Endothelial cell of hepatic sinusoid (primary cell): ENCODE results near the gene ALAD.
"Not testable (repeated sequence)": the region's sequence is repeated elsewhere in the genome, so short reads cannot be mapped to it uniquely, and the experiment has no call there.

Source experiments
- in situ Hi-C: cut with HindIII; loops from 2 replicates; pipeline ENCODE4 v1.10.0; 2017; ENCODE audit warnings: low sequenced_read_pairs

ALAD gene

DNA sequence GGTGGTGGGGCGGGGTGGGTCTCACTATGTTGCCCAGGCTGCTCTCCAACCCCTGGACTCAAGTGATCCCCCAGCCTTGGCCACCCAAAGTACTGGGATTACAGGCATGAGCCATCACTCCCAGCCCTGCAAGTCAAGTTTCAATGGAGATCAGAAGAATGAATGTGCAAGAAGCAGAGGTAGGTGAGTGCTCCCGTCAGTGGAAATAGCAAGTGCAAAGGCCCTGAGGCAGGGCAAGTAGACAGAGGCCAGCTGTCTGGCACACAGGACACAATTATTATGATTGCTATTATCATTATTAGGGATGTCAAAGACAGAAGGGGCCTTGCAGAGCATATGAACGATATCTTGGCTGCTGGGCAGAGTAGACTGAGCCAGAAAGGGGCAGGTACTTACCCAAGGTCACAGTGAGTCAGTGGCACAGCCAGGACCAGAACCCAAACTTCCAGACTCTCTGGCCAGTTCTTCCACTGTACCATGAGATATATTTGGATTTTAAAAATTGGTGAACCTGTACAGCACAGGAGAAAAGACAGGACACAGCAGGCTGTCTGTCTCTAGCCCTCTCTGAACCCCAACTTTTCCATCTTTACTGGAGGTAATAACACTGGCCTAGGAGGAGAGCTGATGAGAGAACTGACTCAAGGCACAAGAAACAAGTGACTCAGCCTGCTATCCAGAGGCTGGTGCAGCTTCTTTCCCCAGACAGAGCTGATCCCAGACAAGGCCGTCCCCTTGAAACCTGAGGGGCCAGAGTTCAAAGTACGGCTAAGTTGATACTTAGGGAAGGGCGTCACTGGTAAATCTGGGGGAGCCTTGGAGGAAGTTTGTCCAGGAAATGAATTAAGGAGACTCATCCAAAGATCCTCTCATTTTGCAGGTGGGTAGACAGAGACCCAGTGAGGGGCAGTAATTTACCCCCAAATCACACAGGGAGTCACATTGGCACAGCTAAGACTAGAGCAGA, 25.7 kb downstream of the ALAD start:
- in situ Hi-C loops, result no loop called here

DNA sequence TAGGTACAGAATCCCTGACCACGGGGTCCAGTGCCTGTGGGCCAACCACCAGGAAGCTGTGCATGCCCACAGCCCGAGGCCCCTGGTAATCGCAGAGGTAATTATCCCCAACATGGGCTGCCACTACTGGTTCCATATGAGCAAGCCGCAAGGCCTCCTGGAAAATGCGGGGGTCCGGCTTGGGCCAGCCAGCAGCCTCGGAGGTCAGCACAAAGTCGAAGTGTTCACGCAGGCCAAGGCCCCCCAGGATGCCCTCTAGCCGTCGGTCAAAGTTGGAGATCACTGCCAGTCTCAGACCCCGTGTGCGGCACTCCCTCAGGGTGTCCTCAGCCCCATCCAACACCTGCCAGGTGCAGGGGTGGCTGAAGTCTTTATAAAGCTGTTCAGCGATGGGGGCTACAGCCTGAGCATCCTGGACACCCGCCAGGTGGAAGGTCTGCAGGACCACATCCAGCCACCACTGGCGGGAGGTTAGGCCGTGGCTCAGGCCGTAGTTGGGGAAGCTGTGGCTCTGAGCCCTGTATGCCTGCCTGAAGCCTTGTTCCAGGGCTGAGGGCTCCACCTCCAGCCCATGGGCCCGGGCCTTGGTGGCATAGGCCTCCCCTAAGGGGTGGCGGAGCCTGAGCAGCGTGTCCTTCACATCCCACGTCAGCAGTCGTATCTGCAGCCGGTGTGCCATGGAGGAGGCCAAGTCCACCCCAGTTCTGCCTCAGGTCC, 27.2 kb downstream of the ALAD start:
- in situ Hi-C loops, result no loop called here

DNA sequence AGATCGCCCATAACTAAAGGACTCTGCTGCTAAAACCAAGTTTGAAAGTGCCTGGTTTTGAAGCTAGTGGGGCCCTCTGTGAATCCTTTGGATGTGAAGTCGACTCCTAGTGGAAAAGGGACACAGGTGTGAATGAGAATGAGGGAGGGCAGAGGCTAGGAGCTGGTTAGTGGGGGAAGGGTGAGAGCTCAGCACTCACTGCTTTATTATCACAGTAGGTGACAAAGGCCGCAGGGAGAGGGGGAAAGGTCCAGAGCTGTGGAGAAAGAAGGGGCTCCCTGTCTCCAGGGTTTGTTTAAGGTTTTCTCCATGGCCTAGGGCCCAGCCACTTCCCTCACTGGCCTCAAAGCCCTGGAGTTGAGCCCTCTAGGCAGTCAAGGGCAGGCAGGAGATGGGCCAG, 27.8 kb downstream of the ALAD start:
- in situ Hi-C loops, result no loop called here

DNA sequence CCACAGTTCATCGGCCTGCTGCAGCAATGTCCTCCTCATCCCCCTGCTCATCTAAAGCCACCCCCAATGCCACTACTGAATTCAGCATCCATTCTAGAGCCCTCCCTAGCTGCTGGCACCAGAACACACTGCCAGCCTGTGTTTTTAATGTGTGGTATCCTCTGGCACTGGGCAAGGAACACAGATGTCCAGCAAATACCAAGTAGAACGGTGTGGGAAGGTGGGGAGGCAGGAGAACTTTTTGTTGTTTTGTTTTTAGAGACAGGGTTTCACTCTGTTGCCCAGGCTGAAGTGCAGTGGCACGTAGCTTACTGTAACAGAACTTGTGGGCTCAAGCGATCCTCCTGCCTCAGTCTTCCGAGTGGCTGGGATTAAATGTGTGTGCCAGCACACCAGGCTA, 29.0 kb downstream of the ALAD start:
- in situ Hi-C loops, result no loop called here

DNA sequence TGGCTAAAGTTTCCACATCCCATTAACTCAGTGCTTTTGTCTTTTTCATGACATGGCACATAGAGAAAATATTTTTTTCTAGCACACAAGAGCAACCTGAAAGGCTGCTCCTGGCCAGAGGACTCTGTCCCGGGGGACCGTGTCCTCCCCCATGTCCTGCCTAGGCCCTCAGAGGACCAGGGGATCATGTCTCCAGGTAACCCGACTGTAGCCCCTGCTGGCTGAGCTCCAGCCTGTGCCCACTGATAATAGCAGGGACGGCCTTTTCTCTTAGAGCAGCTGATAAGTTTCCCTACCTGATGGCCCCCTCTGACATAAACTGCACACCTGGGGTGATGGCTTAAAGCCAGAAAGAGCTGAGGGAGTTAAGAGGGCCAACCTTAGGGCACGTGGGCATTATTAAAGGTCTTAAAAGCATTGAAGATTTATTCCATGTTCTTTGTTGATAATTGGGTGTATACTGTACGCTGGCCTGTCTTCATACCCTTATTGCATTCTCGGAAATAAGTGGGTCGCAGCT, 30.2 kb downstream of the ALAD start:
- in situ Hi-C loops, result no loop called here

DNA sequence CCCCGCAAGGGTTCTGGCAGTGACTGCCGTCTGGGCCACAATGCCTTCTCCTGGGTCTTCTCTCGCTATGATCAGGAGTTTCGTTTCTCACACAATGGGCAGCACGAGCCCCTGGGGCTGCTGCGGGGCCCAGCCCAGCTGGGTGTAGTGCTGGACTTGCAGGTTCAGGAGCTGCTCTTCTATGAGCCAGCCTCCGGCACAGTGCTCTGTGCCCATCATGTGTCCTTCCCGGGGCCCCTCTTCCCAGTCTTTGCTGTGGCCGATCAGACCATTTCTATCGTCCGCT, 31.3 kb downstream of the ALAD start:
- in situ Hi-C loops, result no loop called here

DNA sequence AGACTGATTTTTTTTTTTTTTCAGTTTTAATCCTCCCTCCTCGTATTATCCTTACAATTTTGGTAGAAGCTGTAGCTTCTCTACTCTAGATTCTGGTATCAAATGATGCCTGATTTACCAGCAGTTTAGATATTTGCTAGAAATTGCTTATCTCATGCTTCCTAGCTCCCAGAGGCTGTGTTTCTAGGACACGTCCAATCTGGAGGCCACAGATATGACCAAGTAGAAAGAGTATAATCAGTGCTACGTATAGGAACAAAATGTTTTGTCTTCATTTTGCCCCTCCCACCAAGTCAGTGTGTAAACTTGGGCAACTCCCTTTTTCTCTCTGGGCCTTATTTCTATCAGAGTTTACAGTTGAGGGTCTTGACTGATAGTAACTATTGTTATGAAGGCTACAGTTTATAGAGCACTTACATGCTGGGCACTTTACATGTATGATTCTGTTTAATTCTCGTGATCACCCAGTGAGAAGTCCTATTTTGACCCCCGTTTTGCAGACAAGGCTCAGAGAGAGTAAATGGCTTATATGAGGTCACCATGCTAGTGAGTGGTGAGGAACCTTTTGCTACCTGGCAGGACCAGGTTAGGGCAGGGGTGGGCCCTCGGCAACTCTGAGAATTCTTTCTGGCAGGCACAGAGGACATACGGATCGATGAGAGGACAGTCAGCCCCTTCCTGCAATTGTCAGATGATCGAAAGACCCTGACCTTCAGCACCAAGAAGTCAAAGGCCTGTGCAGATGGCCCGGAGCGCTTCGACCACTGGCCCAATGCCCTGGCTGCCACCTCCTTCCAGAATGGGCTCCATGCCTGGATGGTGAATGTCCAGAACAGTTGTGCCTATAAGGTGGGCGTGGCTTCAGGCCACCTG, 31.9 kb downstream of the ALAD start:
- in situ Hi-C loops, result no loop called here

DNA sequence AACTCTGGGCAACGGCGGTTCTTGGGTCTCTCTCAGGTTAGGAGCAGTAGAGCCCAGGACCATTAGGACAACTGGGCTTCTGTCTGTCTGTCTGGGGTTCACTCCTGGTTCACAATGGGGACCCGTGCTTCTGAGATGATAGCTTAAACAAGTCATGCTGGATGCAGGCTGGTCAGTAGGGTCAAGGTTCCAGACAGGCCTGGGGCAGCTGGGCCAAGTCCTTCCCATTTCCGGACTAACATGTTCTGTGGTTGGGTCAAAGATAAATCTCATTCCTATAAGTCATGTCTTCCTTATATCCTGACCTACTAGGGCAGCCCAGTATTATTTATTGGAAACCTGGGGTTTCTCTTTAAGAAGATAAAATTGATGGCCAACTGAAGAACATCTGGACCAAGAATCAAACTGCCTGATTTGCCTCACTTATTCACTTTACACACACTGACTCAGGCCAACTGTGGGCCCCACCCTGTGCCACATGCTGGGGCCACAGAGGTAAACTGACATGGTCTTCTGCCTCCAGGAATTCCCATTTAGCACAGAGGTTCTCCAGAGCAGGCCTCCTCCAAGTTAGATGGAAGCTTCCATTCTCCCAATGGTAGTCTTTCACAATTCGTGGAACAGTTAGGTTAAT, 32.6 kb downstream of the ALAD start:
- in situ Hi-C loops, result no loop called here

DNA sequence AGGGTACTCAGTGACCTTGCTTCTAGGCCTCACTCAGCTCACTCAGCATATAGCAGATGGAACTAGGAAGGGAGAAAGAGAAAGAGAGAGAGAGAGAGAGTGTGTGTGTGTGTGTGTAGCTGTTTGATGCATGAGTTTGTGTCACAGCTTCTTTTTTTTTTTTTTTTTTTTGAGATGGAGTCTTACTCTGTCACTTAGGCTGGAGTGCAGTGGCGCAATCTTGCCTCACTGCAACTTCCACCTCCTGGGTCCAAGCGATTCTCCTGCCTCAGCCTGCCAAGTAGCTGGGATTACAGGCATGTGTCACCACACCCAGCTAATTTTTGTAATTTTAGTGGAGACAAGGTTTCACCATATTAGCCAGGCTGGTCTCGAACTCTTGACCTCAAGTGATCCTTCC, 35.4 kb downstream of the ALAD start:
- in situ Hi-C loops, result not testable (repeated sequence)

DNA sequence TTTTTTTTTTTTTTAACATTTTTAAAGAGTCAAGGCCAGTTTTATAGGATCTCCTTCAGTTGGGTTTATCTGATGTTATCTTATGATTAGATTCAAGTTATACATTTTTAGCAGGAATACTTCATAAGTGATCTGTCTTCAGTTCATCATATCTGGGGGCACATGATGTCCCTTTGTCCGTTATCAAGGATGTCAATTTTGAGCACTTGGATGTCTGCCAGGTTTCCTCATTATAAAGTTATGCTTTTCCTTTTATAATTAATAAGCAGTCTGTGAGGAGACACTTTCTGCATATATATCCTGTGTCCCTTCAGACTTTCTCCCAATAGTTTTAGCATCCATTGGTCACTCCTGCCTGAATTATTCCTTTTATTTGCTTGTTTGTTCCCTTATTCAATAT, 36.1 kb downstream of the ALAD start:
- in situ Hi-C loops, result no loop called here

DNA sequence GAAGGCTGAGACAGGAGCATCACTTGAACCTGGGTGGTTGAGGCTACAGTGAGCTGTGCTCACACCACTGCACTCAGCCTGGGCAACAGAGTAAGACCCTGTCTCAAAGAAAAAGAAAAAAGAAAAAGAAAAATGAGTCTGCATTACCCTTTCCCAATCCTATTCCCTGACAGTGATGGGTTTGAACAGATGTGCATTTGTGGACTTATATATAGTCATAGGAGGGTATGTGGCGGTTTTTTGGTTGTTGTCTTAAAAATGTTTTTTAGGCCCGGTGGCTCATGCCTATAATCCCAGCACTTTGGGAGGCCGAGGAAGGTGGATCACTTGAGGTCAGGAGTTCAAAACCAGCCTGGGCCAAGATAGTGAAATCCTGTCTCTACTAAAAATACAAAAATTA, 37.7 kb downstream of the ALAD start:
- in situ Hi-C loops, result no loop called here

DNA sequence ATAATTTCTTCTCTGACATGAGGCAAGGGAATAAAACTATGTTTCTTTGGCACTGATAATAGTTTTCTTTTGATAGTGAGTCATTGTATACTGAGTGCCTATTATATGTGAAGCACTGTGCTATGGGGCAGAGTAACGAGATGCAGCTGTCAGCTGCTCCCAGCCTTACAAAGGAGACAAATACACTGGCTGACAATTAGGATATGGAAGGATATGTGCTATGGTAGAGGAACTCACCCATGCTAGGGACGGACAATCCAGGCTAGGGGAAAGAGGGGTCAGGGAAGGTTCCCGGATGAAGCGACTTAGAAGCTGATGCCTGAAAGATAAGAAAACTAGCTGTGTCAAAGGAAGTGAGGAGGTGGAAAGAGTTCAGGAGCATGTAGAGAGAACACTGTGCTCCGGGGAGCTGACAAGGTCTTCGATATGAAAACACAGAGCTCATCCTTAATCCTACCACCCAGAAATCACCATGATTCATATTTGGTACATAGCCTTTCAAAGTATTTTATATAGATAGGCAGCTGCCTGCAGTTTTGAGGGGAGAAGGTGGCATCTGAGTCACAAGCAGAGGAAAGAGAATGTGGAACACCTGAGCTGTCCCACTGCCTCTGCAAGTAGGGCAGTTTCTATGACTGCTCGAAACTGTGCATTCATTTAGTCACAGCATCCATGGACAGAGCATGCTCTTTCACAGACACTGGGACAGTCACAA, 39.6 kb downstream of the ALAD start:
- in situ Hi-C loops, result no loop called here

DNA sequence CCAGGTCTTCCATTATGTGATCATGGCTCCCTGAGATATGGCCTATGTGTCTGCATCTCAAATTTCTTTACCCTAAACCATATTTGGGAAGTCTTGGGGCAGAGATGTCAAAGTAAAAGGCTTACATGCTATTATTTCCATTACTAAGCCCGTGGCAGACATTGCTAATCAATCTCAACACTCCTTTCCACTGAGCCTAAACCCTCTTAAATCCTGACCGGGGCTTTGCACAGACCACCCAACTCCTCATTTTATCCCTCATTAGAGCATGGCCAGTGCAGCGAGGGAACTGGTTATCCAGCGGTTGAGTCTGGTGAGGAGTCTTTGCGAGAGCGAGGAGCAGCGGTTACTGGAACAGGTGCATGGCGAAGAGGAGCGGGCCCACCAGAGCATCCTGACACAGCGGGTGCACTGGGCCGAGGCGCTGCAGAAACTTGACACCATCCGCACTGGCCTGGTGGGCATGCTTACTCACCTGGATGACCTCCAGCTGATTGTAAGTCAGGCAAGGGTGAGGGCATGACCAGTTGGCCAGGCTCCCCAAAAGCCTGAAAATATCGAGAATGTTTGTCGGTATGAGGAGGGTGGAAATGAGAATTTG, 40.7 kb downstream of the ALAD start:
- in situ Hi-C loops, result no loop called here

DNA sequence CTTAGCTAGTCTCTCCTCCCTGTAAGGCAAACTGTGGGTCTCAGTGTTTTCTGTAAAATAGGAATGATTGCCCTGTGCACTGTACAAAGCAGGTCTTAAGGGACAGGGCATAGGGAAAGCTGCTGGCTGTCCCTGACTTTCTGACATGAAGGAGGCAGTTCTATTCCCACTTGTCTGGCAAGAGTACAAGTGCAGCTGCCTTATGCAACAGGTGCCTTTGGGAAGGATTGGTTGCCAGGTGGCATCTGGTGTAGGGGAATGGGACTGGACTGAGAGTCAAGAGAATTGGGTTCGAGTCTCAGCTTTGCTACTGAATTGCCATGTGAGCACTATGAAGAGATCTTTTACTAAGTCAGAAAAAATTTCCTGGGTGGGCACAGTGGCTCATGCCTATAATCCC, 41.7 kb downstream of the ALAD start:
- in situ Hi-C loops, result no loop called here

DNA sequence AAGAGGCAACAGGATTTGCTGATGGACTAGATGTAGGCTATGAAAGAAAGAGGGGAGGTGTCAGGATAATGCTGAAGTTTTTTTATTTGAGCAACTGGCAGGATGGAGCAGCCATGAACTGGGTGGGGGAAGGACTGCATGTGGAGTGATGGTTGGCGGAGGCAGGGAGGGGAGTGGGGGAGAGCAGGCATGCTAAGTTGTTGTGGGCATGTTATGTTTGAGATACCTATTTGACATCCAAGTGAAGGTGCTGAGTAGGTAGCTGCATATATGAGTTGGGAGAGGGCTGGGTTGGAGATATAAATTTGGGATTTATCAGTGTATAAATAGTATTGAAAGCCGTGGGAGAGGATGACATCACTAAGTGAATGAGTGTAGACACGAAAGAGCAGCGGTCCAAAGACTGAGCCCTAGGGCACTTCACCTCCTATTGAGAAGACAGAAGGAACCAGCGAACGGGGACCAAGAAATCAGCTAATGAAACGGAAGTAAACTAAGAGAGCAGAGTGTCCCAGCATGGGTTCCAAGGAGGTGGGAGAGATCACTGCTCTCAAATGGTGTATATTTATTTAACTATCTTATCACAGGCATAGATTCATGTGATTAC, 44.3 kb downstream of the ALAD start:
- in situ Hi-C loops, result no loop called here

DNA sequence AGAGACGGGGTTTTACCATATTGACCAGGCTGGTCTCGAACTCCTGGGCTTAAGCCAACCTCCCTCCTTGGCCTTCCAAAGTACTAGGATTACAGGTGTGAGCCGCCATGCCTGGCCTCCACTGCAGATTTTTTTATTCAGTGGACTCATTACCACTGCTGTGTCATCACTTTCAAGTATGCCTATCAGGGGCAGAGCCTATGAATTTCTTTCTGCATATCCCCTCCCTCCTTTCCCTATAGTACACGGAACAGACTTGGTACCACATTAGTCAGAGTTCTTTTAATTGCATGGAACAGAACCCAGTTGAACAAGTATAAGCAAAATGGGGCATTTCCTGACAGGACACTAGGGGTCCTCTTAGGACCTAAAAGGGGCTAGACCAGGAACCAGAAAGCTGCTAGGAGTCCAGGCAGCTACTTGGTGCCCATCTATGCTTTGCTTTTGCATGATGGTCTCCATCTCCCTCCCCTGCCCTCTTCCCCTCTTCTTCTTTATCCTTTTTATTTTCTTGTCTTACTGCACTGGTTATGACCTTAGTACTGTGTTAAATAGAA, 46.0 kb downstream of the ALAD start:
- in situ Hi-C loops, result no loop called here

DNA sequence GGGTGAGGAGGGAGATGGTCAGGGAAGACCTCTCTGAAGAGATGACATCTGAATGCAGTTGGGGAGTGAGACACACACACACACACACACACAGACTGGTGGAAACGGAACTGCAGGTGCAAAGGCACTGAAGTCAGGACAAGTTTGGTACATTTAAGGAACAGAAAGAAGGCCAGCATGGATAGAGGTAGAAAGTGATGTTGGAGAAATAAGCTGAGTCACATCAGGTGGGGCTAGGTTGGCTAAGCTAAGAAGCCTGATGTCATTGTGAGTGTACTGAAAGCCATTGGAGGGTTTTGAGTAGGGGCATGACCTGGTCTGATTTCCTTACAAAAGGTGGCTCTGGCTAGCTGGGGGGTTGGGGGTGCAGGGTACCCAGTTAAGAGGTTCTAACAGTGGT, 48.7 kb downstream of the ALAD start:
- in situ Hi-C loops, result no loop called here

DNA sequence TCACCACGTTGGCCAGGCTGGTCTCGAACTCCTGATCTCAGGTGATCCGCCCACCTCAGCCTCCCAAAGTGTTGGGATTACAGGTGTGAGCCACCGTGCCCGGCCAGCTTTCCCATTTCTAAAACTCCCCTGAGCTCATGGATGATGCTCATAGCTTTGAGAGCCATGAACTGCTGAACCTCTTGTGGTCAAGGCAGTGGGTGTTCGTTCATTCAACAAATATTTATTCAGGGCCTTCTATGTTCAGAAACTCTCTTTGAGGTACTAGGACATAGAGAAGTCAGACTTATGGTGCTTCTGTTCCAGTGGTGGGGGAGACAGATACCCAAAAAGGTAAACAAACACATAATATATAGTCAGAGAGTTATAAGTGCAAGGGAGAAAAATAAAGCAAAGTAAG, 49.1 kb downstream of the ALAD start:
- in situ Hi-C loops, result no loop called here

DNA sequence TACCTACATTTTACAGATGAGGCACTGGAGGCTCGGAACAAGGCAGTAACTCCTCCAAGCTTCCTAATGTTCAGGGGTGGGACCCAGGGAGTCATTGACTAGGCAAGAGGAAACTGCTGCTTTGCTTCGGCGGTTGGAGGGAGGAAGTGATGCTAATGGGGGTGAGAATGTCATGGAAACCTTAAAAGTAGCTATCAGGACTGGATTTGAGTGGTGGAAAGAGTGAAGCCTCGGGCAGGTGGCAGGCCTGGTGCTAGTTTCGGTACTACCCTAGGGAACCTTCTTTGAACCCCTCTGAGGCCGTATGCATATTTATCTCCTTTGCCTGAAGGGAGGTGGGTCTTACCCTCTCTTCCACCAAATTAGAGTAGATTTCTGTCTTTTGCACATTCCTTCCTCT, 50.1 kb downstream of the ALAD start:
- in situ Hi-C loops, result no loop called here
